Spleen (tissue), 11 donors: ENCODE results near the gene SNCG. TPM values are rescaled to one million over a fixed set of nuclear protein-coding genes. Genes with fewer than 3 reads are reported as not detected.
"Not testable (repeated sequence)": the region's sequence is repeated elsewhere in the genome, so short reads cannot be mapped to it uniquely, and the experiment has no call there.

Source experiments
- DNase-seq: peaks from one replicate; pipeline ENCODE4 v3.0.0-alpha.2; 2020
- H3K27ac ChIP-seq, 8 donors: fragments of 200-600 bp; sonication (generic) in 7 of 8; 1 replicate in 4 of 8; 2 replicates in 4 of 8; pipeline versions ENCODE4 v1.5.0 to v1.8.0; 2016 to 2021; ENCODE audit warnings: inconsistent platforms in 4 of 8, mild to moderate bottlenecking in 4 of 8, moderate library complexity in 1 of 8
- H3K27me3 ChIP-seq, 7 donors: fragments of 200-600 bp; sonication (generic) in 6 of 7; replicated peaks in 1 of 7; 1 replicate in 4 of 7; 2 replicates in 3 of 7; pipeline versions ENCODE4 v1.5.0 to v1.8.0; 2016 to 2021; ENCODE audit warnings: inconsistent platforms in 3 of 7, mild to moderate bottlenecking in 1 of 7
- H3K36me3 ChIP-seq, 6 donors: fragments of 200-600 bp; sonication (generic) in 5 of 6; 1 replicate in 4 of 6; 2 replicates in 2 of 6; pipeline versions ENCODE4 v1.5.0 to v1.8.0; 2016 to 2021; ENCODE audit warnings: inconsistent platforms in 2 of 6
- H3K4me1 ChIP-seq, 6 donors: fragments of 200-600 bp; sonication (generic) in 5 of 6; 1 replicate in 3 of 6; 2 replicates in 3 of 6; pipeline versions ENCODE4 v1.5.0 to v1.8.0; 2016 to 2021; ENCODE audit warnings: inconsistent platforms in 3 of 6
- H3K4me3 ChIP-seq, 8 donors: fragments of 200-600 bp; sonication (generic) in 7 of 8; 1 replicate in 4 of 8; 2 replicates in 4 of 8; pipeline versions ENCODE4 v1.5.0 to v1.8.0; 2016 to 2021; ENCODE audit warnings: inconsistent platforms in 4 of 8, mild to moderate bottlenecking in 4 of 8, moderate library complexity in 2 of 8
- H3K9me3 ChIP-seq, 8 donors: fragments of 200-600 bp; sonication (generic) in 7 of 8; 1 replicate in 4 of 8; 2 replicates in 4 of 8; pipeline versions ENCODE4 v1.5.0 to v1.8.0; 2016 to 2021; ENCODE audit warnings: inconsistent platforms in 4 of 8
- POLR2A ChIP-seq, 3 donors: fragments of 450-650 bp; IDR thresholded peaks; one replicate each; pipeline ENCODE4 v1.5.1; 2017; ENCODE audit warnings: antibody characterized with exemption in 3 of 3, mild to moderate bottlenecking in 1 of 3
- POLR2AphosphoS5 ChIP-seq, 3 donors: sonication (generic); formaldehyde crosslinking; IDR thresholded peaks; one replicate each; pipeline ENCODE4 v1.5.1; 2017; ENCODE audit warnings: antibody characterized with exemption in 3 of 3
- WGBS, 5 donors: extraction: QIAGEN DNeasy Blood & Tissue Kit in 3 of 5; methylation state at CpG; one replicate each; pipeline versions ENCODE4 v1.1.5 to v1.1.7; 2013 to 2018; 5-methylcytosine and 5-hydroxymethylcytosine counted together
- intact Hi-C: fragments of 100-400 bp; cut with DNase I; formaldehyde crosslinking; loops from one replicate; pipeline ENCODE4 v1.15.0; 2023; ENCODE audit warnings: low total_unique reads
- polyA plus RNA-seq, 3 donors: library from polyadenylated mRNA; stranded (reverse); fragments of 200-250 nt; gene quantifications; one replicate each; pipeline ENCODE4 v1.2.1, GENCODE V29; 2013
- total RNA-seq, 7 donors: library from RNA; depleted of rRNA in 3 of 7; stranded (reverse); fragments of >200 nt in 3 of 7; fragmentation: NEBNext Ultra II Directional in 4 of 7; extraction: Animal tissue kit (Norgen Biotek cat#: 25700) in 4 of 7; gene quantifications; one replicate each; pipeline versions ENCODE4 v1.1.0 to v1.2.1, GENCODE V29; 2016 to 2021
- TF ChIP-seq, protein P1 (sequence below), 11 experiments: fragments of 200-600 bp in 7 of 11; fragments of 450-650 bp in 4 of 11; sonication (generic) in 4 of 11; IDR thresholded peaks in 8 of 11; conservative IDR thresholded peaks in 3 of 11; 1 replicate in 7 of 11; 2 replicates in 4 of 11; pipeline versions ENCODE4 v1.4.0 to v1.8.0; 2016 to 2021; ENCODE audit warnings: antibody characterized with exemption in 11 of 11, inconsistent platforms in 4 of 11, mild to moderate bottlenecking in 1 of 11
- donor health status: healthy with polysubstance abuse.
- donor health status: DM: no; HTN: no; CAD: no; lungs with moderate emphysema.
- donor health status: DM: no; HTN: no; CAD: no.
- donor health status: Bipolar disorder and iron deficiency.
- donor health status: healthy.
- donor health status: DM: no; HTN: no; CAD: no.
- donor health status: DM: yes; HTN: yes; CAD: no.

The SNCG gene
- total and polyA plus RNA-seq, 10 donors = 19.9 to 127 (median 81.1) TPM

- peaks cover 0 to 27% (median 20%) of the 10 kb centered on the region in 8 donors for H3K9me3 ChIP-seq
- DNase-seq = no peak
- H3K27ac ChIP-seq = peak overlapping the region in 2 of 8 donors; percentile 26 to 82
- peaks cover 0 to 57% (median 27%) of the 10 kb centered on the region in 6 donors for H3K4me1 ChIP-seq
- intact Hi-C loops = no loop called here
- H3K4me3 ChIP-seq = no peak overlapping the region
- peaks cover 0 to 6% (median 0%) of the 10 kb centered on the region in 7 donors for H3K27me3 ChIP-seq
- no peaks in the 10 kb centered on the region for H3K36me3 ChIP-seq
- TF ChIP-seq, protein P1, sequence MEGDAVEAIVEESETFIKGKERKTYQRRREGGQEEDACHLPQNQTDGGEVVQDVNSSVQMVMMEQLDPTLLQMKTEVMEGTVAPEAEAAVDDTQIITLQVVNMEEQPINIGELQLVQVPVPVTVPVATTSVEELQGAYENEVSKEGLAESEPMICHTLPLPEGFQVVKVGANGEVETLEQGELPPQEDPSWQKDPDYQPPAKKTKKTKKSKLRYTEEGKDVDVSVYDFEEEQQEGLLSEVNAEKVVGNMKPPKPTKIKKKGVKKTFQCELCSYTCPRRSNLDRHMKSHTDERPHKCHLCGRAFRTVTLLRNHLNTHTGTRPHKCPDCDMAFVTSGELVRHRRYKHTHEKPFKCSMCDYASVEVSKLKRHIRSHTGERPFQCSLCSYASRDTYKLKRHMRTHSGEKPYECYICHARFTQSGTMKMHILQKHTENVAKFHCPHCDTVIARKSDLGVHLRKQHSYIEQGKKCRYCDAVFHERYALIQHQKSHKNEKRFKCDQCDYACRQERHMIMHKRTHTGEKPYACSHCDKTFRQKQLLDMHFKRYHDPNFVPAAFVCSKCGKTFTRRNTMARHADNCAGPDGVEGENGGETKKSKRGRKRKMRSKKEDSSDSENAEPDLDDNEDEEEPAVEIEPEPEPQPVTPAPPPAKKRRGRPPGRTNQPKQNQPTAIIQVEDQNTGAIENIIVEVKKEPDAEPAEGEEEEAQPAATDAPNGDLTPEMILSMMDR (IDR thresholded peaks at IDR 0.05 in 8 of 11, conservative IDR thresholded peaks at IDR 0.05 in 3 of 11) = no peak
- TF ChIP-seq POLR2AphosphoS5 (IDR thresholded peaks at IDR 0.05) = no peak
- TF ChIP-seq POLR2A (IDR thresholded peaks at IDR 0.05) = no peak
Measured at GRCh38 chr10:86951184-86951761, 7.1 kb upstream of the SNCG start.

- Histone ChIP-seq H3K4me1 (peaks cover 0 to 49% (median 23%) of the 10 kb centered on the region in 6 donors), H3K4me3 (no peak overlapping the region), H3K9me3 (peaks cover 0 to 27% (median 20%) of the 10 kb centered on the region in 8 donors), H3K36me3 (no peaks in the 10 kb centered on the region), H3K27me3 (no peaks in the 10 kb centered on the region), H3K27ac (peak overlapping the region in 3 of 8 donors; percentile 82 to 87 (median 82))
- peak; percentile 24 for DNase-seq
- TF ChIP-seq POLR2A (IDR thresholded peaks at IDR 0.05) (no peak), POLR2AphosphoS5 (IDR thresholded peaks at IDR 0.05) (no peak)
- TF ChIP-seq, protein P1 (IDR thresholded peaks at IDR 0.05 in 8 of 11, conservative IDR thresholded peaks at IDR 0.05 in 3 of 11) = no peak
- intact Hi-C loops = no loop called here
- 79 to 89% (median 86%) methylated on average over 7 of the region's 7 CpGs for WGBS, 5 donors
Measured at GRCh38 chr10:86952106-86952505, 6.3 kb upstream of the SNCG start.

DNA sequence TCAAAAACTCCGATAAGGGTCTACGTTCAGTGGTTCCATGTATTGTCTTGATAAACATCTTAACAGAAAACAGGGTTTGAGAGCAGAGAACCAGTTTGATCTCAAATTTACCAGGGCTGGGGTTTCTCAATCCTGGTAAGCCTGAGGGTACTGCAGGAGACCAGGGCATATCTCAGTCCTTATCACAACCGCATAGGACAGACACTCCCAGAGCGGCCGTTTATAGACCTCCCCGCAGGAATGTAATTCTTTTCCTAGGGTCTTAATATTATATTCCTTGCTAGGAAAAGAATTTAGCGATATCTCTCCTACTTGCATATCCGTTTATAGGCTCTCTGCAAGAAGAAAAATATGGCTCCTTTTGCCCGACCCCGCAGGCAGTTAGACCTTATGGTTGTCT lies 5.7 kb upstream of the SNCG start:
- H3K27me3 ChIP-seq, intact Hi-C loops, H3K36me3 ChIP-seq: not testable (repeated sequence)
- Histone ChIP-seq H3K4me1 (peaks cover 0 to 47% (median 23%) of the 10 kb centered on the region in 6 donors), H3K9me3 (peaks cover 0 to 27% (median 20%) of the 10 kb centered on the region in 8 donors), H3K27ac (peak overlapping the region in 5 of 8 donors; percentile 39 to 87 (median 82)), H3K4me3 (peak overlapping the region in 1 of 8 donors; percentile 72)
- 85 to 93% (median 92%) methylated on average over 10 of the region's 10 CpGs for WGBS, 5 donors
- DNase-seq = peak; percentile 25

GRCh38 chr10:86953747-86954680 lies 4.4 kb upstream of the SNCG start:
- peaks cover 0 to 58% (median 31%) of the 10 kb centered on the region in 6 donors for H3K4me1 ChIP-seq
- DNase-seq = peak; percentile 82
- peaks cover 0 to 4% (median 0%) of the 10 kb centered on the region in 7 donors for H3K27me3 ChIP-seq
- intact Hi-C loops = no loop called here
- H3K9me3 ChIP-seq = peaks cover 0 to 27% (median 20%) of the 10 kb centered on the region in 8 donors
- 54 to 83% (median 65%) methylated on average over 13 to 15 of the region's 15 CpGs for WGBS, 5 donors
- H3K27ac ChIP-seq = peak overlapping the region; percentile 49 to 87 (median 76)
- H3K36me3 ChIP-seq = no peaks in the 10 kb centered on the region
- H3K4me3 ChIP-seq = peak overlapping the region in 6 of 8 donors; percentile 39 to 72 (median 54)
- TF ChIP-seq POLR2AphosphoS5 (IDR thresholded peaks at IDR 0.05) = peak; percentile 50 to 77 (median 73)
- TF ChIP-seq, protein P1 (IDR thresholded peaks at IDR 0.05 in 8 of 11, conservative IDR thresholded peaks at IDR 0.05 in 3 of 11) = no peak
